IMR-90 (cell line): ENCODE measurements around the gene TBXAS1. TPM values are rescaled to one million over a fixed set of nuclear protein-coding genes. Genes with fewer than 3 reads are reported as not detected.

Source experiments
- ATAC-seq: fragments of 200-7000 bp; cut with Tn5 transposase; 2 replicates; pipeline ENCODE4 v1.9.1; 2020; ENCODE audit warnings: low read depth, mild to moderate bottlenecking, moderate library complexity
- BruUV-seq: library from RNA; stranded (reverse); fragments of 400-500 nt; replicated peaks from 2 replicates; lab custom pipeline; 2021; lab: Mats Ljungman, UMichigan
- CTCF ChIA-PET: fragments of 300-600 bp; formaldehyde crosslinking; extraction: SDS; loops from one replicate; lab custom pipeline; 2021; ENCODE audit warnings: antibody characterized with exemption; lab: Yijun Ruan, JAX
- POLR2A ChIA-PET: fragments of 300-600 bp; sonication (Branson Sonifier 250); formaldehyde crosslinking; loops from one replicate; lab custom pipeline; 2022; ENCODE audit warnings: antibody characterized with exemption; ENCODE audit not compliant: unreplicated experiment; lab: Charles Lee
- DNase-seq: peaks from one replicate; pipeline ENCODE4 v3.0.0; 2013
- H2AFZ ChIP-seq: replicated peaks from 2 replicates; pipeline ENCODE3; 2013; ENCODE audit warnings: low read length, mild to moderate bottlenecking; ENCODE audit not compliant: poor library complexity
- H2AK5ac ChIP-seq: 2 replicates; pipeline ENCODE4 v1.6.1; 2013; ENCODE audit warnings: low read depth, low read length, inconsistent platforms
- H2AK9ac ChIP-seq: replicated peaks from 2 replicates; pipeline ENCODE3; 2013; ENCODE audit warnings: mild to moderate bottlenecking, low read depth, low read length, moderate library complexity; ENCODE audit not compliant: poor library complexity
- H2BK120ac ChIP-seq: 2 replicates; pipeline ENCODE4 v1.6.1; 2013; ENCODE audit warnings: low read depth, low read length, inconsistent platforms
- H2BK15ac ChIP-seq: 3 replicates; pipeline ENCODE4 v1.6.1; 2013; ENCODE audit warnings: low read depth, low read length, inconsistent platforms
- H2BK20ac ChIP-seq: 2 replicates; pipeline ENCODE4 v1.6.1; 2013; ENCODE audit warnings: low read depth, mild to moderate bottlenecking, inconsistent platforms, low read length, moderate library complexity
- H2BK5ac ChIP-seq: 2 replicates; pipeline ENCODE4 v1.6.1; 2013; ENCODE audit warnings: mild to moderate bottlenecking, low read depth, low read length, inconsistent platforms; ENCODE audit not compliant: poor library complexity, severe bottlenecking
- H3K14ac ChIP-seq: replicated peaks from 2 replicates; pipeline ENCODE4 v1.6.1; 2013; ENCODE audit warnings: low read depth, low read length, inconsistent platforms
- H3K18ac ChIP-seq: 2 replicates; pipeline ENCODE4 v1.6.1; 2013; ENCODE audit warnings: low read depth, low read length, control low read depth
- H3K23ac ChIP-seq: 2 replicates; pipeline ENCODE4 v1.6.1; 2013; ENCODE audit warnings: low read depth, low read length, inconsistent platforms
- H3K27ac ChIP-seq: 2 replicates; pipeline ENCODE4 v1.5.1; 2013; ENCODE audit warnings: mild to moderate bottlenecking, control low read depth, low read length; ENCODE audit not compliant: insufficient read depth
- H3K27me3 ChIP-seq: 2 replicates; pipeline ENCODE4 v1.6.1; 2013; ENCODE audit warnings: low read length; ENCODE audit not compliant: control insufficient read depth, insufficient read depth
- H3K36me3 ChIP-seq: 2 replicates; pipeline ENCODE4 v1.6.1; 2013; ENCODE audit warnings: low read length, mixed read lengths; ENCODE audit not compliant: control insufficient read depth, insufficient read depth
- H3K4ac ChIP-seq: 2 replicates; pipeline ENCODE4 v1.6.1; 2013; ENCODE audit warnings: low read depth, low read length, inconsistent platforms
- H3K4me1 ChIP-seq: 2 replicates; pipeline ENCODE4 v1.6.1; 2013; ENCODE audit warnings: low read length, mixed read lengths; ENCODE audit not compliant: control insufficient read depth, insufficient read depth
- H3K4me2 ChIP-seq: 2 replicates; pipeline ENCODE4 v1.6.1; 2013; ENCODE audit warnings: low read depth, mild to moderate bottlenecking, control low read depth, low read length, moderate library complexity
- H3K4me3 ChIP-seq: 2 replicates; pipeline ENCODE4 v1.5.1; 2013; ENCODE audit warnings: low read depth, mild to moderate bottlenecking, control low read depth, low read length, moderate library complexity; ENCODE audit not compliant: insufficient read depth
- H3K56ac ChIP-seq: 2 replicates; pipeline ENCODE4 v1.6.1; 2013; ENCODE audit warnings: low read length, inconsistent platforms; ENCODE audit not compliant: insufficient read depth; ENCODE audit errors: extremely low read depth
- H3K79me1 ChIP-seq, 2 experiments: 2 replicates each; pipeline ENCODE4 v1.6.1; 2013; ENCODE audit warnings: low read length in 2 of 2, inconsistent platforms in 1 of 2, low read depth in 1 of 2
- H3K9ac ChIP-seq: 2 replicates; pipeline ENCODE4 v1.6.1; 2013; ENCODE audit warnings: low read depth, low read length, control low read depth
- H3K9me1 ChIP-seq: 2 replicates; pipeline ENCODE4 v1.6.1; 2013; ENCODE audit warnings: low read length, inconsistent platforms; ENCODE audit not compliant: insufficient read depth
- H3K9me3 ChIP-seq: 2 replicates; pipeline ENCODE4 v1.6.1; 2013; ENCODE audit warnings: low read length; ENCODE audit not compliant: control insufficient read depth, insufficient read depth
- H4K20me1 ChIP-seq: 2 replicates; pipeline ENCODE4 v1.6.1; 2013; ENCODE audit warnings: low read length, inconsistent platforms; ENCODE audit not compliant: insufficient read depth
- H4K5ac ChIP-seq: 2 replicates; pipeline ENCODE4 v1.6.1; 2013; ENCODE audit warnings: mild to moderate bottlenecking, low read depth, low read length, control low read depth
- H4K8ac ChIP-seq, 2 experiments: 2 replicates each; pipeline ENCODE4 v1.6.1; 2013; ENCODE audit warnings: low read depth in 2 of 2, low read length in 2 of 2, control low read depth in 1 of 2, inconsistent platforms in 1 of 2
- H4K91ac ChIP-seq: 2 replicates; pipeline ENCODE4 v1.6.1; 2013; ENCODE audit warnings: low read depth, low read length, inconsistent platforms; ENCODE audit not compliant: insufficient read depth
- MAFK ChIP-seq: IDR thresholded peaks from 2 replicates; pipeline ENCODE4 v1.6.1; 2012; ENCODE audit warnings: low read depth, low read length, improper control_type of control experiment
- MAZ ChIP-seq: IDR thresholded peaks from 2 replicates; pipeline ENCODE4 v1.6.1; 2012; ENCODE audit warnings: low read depth, mild to moderate bottlenecking, low read length, improper control_type of control experiment, moderate library complexity, borderline replicate concordance
- RFX5 ChIP-seq: IDR thresholded peaks from 2 replicates; pipeline ENCODE4 v1.8.0; 2012; ENCODE audit warnings: low read depth, mild to moderate bottlenecking, low read length, moderate library complexity
- WGBS, 2 experiments: methylation state at CpG; one replicate each; pipeline versions ENCODE4 v1.1.5 to v1.1.7; 2013; ENCODE audit warnings: missing lambda C conversion rate in 2 of 2; ENCODE audit not compliant: insufficient read length in 1 of 2; ENCODE audit errors: extremely low coverage in 2 of 2; 5-methylcytosine and 5-hydroxymethylcytosine counted together
- dilution Hi-C: fragments of 300-500 bp; cut with HindIII; formaldehyde crosslinking; loops from one replicate; pipeline ENCODE4 v1.14.3; 2018; ENCODE audit warnings: low sequenced_read_pairs; ENCODE audit not compliant: unreplicated experiment
- in situ Hi-C: fragments of 300-500 bp; cut with MboI; formaldehyde crosslinking; loops from 3 replicates; pipeline ENCODE4 v1.14.3; 2019; ENCODE audit warnings: low sequenced_read_pairs, inconsistent platforms, mixed read lengths
- intact Hi-C: fragments of 100-400 bp; cut with micrococcal nuclease; formaldehyde crosslinking; loops from 2 replicates; pipeline ENCODE4 v1.10.0; 2022
- polyA plus RNA-seq, 3 experiments: library from polyadenylated mRNA; depleted of rRNA; stranded (reverse); fragments of >200 nt; gene quantifications; 2 replicates each; pipeline ENCODE4 v1.2.3, GENCODE V29; 2012; ENCODE audit warnings: low replicate concordance in 1 of 3
- total RNA-seq: library from RNA; depleted of rRNA; stranded (reverse); fragments of >200 nt; gene quantifications from 2 replicates; pipeline ENCODE4 v1.2.3, GENCODE V29; 2012
- TF ChIP-seq, protein P1 (sequence below): conservative IDR thresholded peaks from 2 replicates; pipeline ENCODE4 v1.5.1; 2012; ENCODE audit warnings: mild to moderate bottlenecking, low read depth, low read length, improper control_type of control experiment

The TBXAS1 gene
- total and polyA plus RNA-seq, 2 of the 4 experiments (the other 2 are of a cell fraction), result 5.9 to 10.8 TPM

DNA sequence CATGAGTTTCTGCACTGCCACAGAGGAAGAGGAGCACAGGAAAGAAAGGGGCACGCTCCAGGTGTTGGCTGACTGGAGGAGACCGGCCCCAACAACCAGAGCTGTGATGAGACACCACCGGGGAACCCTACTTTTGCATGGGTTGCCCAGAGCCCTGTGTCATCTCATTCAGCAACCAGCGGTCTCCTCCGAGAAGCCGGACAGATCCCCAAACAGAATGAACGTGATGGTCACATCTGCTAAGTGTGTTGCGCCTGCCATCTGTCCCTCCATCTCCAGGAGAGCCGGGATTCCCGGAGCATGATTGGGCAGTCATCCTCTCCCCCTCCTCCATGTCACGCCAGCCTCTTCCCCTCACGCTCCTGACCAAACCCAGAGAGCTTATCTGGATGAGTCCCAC is 210.8 kb downstream of the TBXAS1 start:
- BruUV-seq, result no TSS peak
- Histone ChIP-seq H4K5ac (no peak overlapping the region), H2BK5ac (no peak overlapping the region), H2BK15ac (no peak overlapping the region), H3K4me2 (no peak overlapping the region), H3K4ac (no peak overlapping the region), H3K27me3 (no peaks in the 10 kb centered on the region), H3K79me1 (peaks cover 0 to 11% of the 10 kb centered on the region in 2 experiments; a peak in 1 of 4 replicates), H3K56ac (no peak overlapping the region), H2BK120ac (no peak overlapping the region), H3K36me3 (peaks cover 11% of the 10 kb centered on the region), H4K91ac (no peak overlapping the region), H2AK9ac (no peak overlapping the region), H2AFZ (no peak overlapping the region), H3K4me1 (peaks cover 15% of the 10 kb centered on the region), H2AK5ac (no peak overlapping the region), H3K9ac (no peak overlapping the region), H3K9me3 (no peaks in the 10 kb centered on the region), H3K23ac (no peak overlapping the region), H3K14ac (no peak overlapping the region), H4K20me1 (no peaks in the 10 kb centered on the region), H4K8ac (no peak overlapping the region), H3K27ac (no peak overlapping the region), H3K9me1 (peaks cover 16% of the 10 kb centered on the region), H2BK20ac (no peak overlapping the region), H3K18ac (no peak overlapping the region), H3K4me3 (no peak overlapping the region)
- in situ Hi-C loops, result no loop called here
- 95% methylated on average over 7 of the region's 12 CpGs; no CpG with 5 or more reads in 1 of the 2 experiments for WGBS, 2 experiments
- ATAC-seq (no peak), DNase-seq (no peak)
- POLR2A ChIA-PET, result no interaction called here
- dilution Hi-C loops, result no loop called here
- TF ChIP-seq MAZ, result no peak
- TF ChIP-seq, protein P1, sequence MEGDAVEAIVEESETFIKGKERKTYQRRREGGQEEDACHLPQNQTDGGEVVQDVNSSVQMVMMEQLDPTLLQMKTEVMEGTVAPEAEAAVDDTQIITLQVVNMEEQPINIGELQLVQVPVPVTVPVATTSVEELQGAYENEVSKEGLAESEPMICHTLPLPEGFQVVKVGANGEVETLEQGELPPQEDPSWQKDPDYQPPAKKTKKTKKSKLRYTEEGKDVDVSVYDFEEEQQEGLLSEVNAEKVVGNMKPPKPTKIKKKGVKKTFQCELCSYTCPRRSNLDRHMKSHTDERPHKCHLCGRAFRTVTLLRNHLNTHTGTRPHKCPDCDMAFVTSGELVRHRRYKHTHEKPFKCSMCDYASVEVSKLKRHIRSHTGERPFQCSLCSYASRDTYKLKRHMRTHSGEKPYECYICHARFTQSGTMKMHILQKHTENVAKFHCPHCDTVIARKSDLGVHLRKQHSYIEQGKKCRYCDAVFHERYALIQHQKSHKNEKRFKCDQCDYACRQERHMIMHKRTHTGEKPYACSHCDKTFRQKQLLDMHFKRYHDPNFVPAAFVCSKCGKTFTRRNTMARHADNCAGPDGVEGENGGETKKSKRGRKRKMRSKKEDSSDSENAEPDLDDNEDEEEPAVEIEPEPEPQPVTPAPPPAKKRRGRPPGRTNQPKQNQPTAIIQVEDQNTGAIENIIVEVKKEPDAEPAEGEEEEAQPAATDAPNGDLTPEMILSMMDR, result no peak
- no peak for TF ChIP-seq RFX5
- no peak for TF ChIP-seq MAFK
- intact Hi-C loops, result no loop called here
- CTCF ChIA-PET, result no interaction called here
